Stimulated activated effector memory CD8-positive, alpha-beta T cell treated with anti-CD3 and anti-CD28 coated beads, Interleukin-12 subunit alpha, Interleukin-12 subunit beta, amount 100 ng/mL, for 72 hours (primary cell): ENCODE measurements around the gene PRKG1.
"Not testable (repeated sequence)": the region's sequence is repeated elsewhere in the genome, so short reads cannot be mapped to it uniquely, and the experiment has no call there.

ENCODE experiments used
- ATAC-seq: fragments of 150-1000 bp; cut with Tn5 transposase; 2 replicates; pipeline ENCODE4 v1.10.0; 2021
- DNase-seq, 2 donors: peaks; one replicate each; pipeline ENCODE4 v3.0.0; 2021 to 2022; ENCODE audit warnings: low spot score in 2 of 2
- H3K27ac Mint-ChIP-seq: one replicate; pipeline ENCODE4 v1.8.0; 2022; ENCODE audit warnings: mild to moderate bottlenecking, mixed read lengths
- H3K36me3 Mint-ChIP-seq: one replicate; pipeline ENCODE4 v1.8.0; 2022; ENCODE audit warnings: mild to moderate bottlenecking, mixed read lengths
- H3K4me1 Mint-ChIP-seq: one replicate; pipeline ENCODE4 v1.8.0; 2022; ENCODE audit warnings: mixed read lengths
- H3K4me3 Mint-ChIP-seq: one replicate; pipeline ENCODE4 v1.8.0; 2022; ENCODE audit warnings: mild to moderate bottlenecking, mixed read lengths
- H3K9me3 Mint-ChIP-seq: one replicate; pipeline ENCODE4 v1.8.0; 2022; ENCODE audit warnings: mixed read lengths

PRKG1 gene

DNA sequence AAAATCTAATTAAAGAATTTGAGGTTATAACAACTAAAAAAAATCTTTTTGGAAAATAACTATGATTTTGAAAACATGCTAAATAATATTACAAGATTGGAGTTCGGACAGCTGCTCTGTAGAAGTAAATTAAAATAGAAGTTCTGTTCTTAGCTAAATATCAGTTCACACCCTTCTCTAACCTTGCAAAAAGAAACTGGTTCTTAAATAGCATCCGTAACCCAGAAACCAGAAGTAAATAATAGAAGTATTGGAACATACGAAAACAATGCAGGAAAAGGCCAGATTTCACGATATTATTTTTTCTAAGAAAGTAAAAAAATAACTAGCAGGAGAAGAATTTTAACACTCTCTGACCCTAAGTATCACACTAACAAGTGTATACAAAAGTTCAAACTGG is 164.7 kb downstream of the PRKG1 start:
- Mint-ChIP-seq H3K36me3 (no peaks in the 10 kb centered on the region), H3K4me1 (no peaks in the 10 kb centered on the region), H3K9me3 (no peaks in the 10 kb centered on the region), H3K4me3 (no peak overlapping the region), H3K27ac (no peak overlapping the region)
- DNase-seq (no peak), ATAC-seq (no peak)

- Mint-ChIP-seq H3K36me3 (no peaks in the 10 kb centered on the region), H3K27ac (no peak overlapping the region), H3K4me3 (no peak overlapping the region), H3K9me3 (no peaks in the 10 kb centered on the region), H3K4me1 (no peaks in the 10 kb centered on the region)
- ATAC-seq (no peak), DNase-seq (no peak)
Measured at GRCh38 chr10:51241461-51241860, 167.2 kb downstream of the PRKG1 start.

GRCh38 chr10:51242393-51242792 is 168.1 kb downstream of the PRKG1 start:
- Mint-ChIP-seq H3K9me3 (no peaks in the 10 kb centered on the region), H3K4me1 (no peaks in the 10 kb centered on the region), H3K4me3 (no peak overlapping the region), H3K27ac (no peak overlapping the region), H3K36me3 (no peaks in the 10 kb centered on the region)
- DNase-seq, result no peak
- no peak for ATAC-seq

GRCh38 chr10:51244309-51244708 is 170.0 kb downstream of the PRKG1 start:
- no peak overlapping the region for H3K27ac Mint-ChIP-seq
- no peaks in the 10 kb centered on the region for H3K9me3 Mint-ChIP-seq
- DNase-seq, result no peak
- no peak for ATAC-seq
- no peaks in the 10 kb centered on the region for H3K36me3 Mint-ChIP-seq
- H3K4me1 Mint-ChIP-seq, result no peaks in the 10 kb centered on the region
- H3K4me3 Mint-ChIP-seq, result no peak overlapping the region

- Mint-ChIP-seq H3K27ac (no peak overlapping the region), H3K4me1 (no peaks in the 10 kb centered on the region), H3K4me3 (no peak overlapping the region), H3K36me3 (no peaks in the 10 kb centered on the region), H3K9me3 (no peaks in the 10 kb centered on the region)
- no peak for ATAC-seq
- no peak for DNase-seq
Measured at GRCh38 chr10:51244748-51245490, 170.6 kb downstream of the PRKG1 start.

DNA sequence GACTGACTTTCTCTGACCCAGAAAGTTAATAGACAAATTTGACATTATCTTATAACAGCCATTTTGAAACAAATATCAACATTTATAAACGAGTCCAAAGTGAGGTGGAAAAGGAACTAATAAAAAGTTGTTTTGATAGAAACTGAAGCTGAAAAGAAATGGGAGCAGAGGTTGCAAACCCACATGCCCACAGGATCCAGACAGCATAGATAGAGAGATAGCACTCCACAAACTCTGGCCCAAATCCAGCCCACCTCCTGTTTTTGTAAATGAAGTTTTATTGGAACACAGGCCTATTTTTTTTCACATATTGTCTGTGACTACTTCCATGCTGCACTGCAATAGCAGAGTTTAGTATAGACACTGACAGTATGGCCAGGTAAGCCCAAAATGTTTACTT is 171.9 kb downstream of the PRKG1 start:
- no peaks in the 10 kb centered on the region for H3K4me1 Mint-ChIP-seq
- no peak for ATAC-seq
- no peak for DNase-seq
- no peaks in the 10 kb centered on the region for H3K9me3 Mint-ChIP-seq
- no peak overlapping the region for H3K27ac Mint-ChIP-seq
- no peaks in the 10 kb centered on the region for H3K36me3 Mint-ChIP-seq
- H3K4me3 Mint-ChIP-seq, result no peak overlapping the region

GRCh38 chr10:51250278-51250920 is 176.1 kb downstream of the PRKG1 start:
- Mint-ChIP-seq H3K9me3 (no peaks in the 10 kb centered on the region), H3K4me3 (no peak overlapping the region), H3K4me1 (no peaks in the 10 kb centered on the region), H3K27ac (no peak overlapping the region), H3K36me3 (no peaks in the 10 kb centered on the region)
- DNase-seq (no peak), ATAC-seq (no peak)

DNA sequence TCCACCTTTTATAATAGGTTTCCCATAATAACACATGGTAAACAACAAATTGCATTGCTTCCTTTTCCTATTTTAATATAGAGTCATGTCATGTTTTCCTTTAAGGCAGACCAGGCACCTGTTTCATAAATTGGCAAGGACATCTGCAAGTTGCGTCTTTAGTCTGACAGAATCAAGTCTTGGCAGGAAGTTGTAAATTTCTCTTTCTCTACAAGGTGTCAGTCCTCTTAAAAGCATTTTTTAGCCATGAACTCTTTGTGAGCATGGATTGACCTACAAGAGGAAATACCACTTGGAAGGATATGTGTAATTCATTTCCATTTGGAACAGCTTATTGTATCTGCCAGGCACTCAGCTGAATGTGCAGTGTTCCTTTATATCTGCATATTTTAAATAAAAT is 176.8 kb downstream of the PRKG1 start:
- no peak overlapping the region for H3K27ac Mint-ChIP-seq
- no peaks in the 10 kb centered on the region for H3K9me3 Mint-ChIP-seq
- no peaks in the 10 kb centered on the region for H3K36me3 Mint-ChIP-seq

GRCh38 chr10:51255381-51255780 is 181.1 kb downstream of the PRKG1 start:
- DNase-seq (no peak), ATAC-seq (no peak)
- Mint-ChIP-seq H3K27ac (no peak overlapping the region), H3K4me1 (no peaks in the 10 kb centered on the region), H3K9me3 (no peaks in the 10 kb centered on the region), H3K4me3 (no peak overlapping the region), H3K36me3 (no peaks in the 10 kb centered on the region)

More for the DNA sequence above, 176.8 kb downstream of the PRKG1 start:
- Mint-ChIP-seq H3K4me3 (no peak overlapping the region), H3K4me1 (no peaks in the 10 kb centered on the region)
- DNase-seq (no peak), ATAC-seq (no peak)

DNA sequence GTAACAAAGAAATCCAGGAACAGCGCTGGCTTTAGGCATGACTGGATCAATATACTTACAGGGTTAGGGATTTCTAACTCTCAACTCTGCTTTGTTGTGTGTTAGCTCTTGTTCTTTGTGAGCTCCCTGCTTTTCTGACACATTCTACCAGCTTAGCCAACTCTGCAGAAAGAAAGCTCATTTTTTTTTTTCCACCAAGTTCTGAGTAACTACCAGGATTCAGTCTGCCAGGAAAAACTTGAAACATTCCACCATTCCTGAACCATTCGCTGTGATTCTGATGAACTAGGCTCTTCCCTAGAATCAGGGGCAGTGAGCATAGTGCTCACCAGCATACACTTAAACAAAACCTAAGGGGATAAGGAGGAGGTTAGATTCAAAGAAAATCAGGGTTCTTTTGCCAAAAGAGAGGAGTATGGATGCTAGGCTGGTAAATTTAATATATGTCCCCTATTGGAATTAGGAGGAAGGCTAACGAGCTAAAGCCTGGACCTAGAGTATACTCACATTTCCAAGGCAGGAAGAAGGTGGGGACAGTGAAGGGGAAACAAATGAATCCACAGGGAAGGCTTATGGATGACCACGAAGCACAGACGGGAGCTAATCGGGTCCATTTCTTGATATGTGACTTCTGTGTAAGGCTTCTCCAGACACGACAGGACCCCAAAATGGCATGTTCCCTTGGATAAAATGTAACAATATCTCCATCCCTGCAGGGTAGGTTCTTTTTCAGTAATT is 183.4 kb downstream of the PRKG1 start:
- no peak overlapping the region for H3K4me3 Mint-ChIP-seq
- H3K9me3 Mint-ChIP-seq, result no peaks in the 10 kb centered on the region
- H3K27ac Mint-ChIP-seq, result no peak overlapping the region
- no peaks in the 10 kb centered on the region for H3K4me1 Mint-ChIP-seq
- no peak for ATAC-seq
- no peaks in the 10 kb centered on the region for H3K36me3 Mint-ChIP-seq
- DNase-seq, result no peak

DNA sequence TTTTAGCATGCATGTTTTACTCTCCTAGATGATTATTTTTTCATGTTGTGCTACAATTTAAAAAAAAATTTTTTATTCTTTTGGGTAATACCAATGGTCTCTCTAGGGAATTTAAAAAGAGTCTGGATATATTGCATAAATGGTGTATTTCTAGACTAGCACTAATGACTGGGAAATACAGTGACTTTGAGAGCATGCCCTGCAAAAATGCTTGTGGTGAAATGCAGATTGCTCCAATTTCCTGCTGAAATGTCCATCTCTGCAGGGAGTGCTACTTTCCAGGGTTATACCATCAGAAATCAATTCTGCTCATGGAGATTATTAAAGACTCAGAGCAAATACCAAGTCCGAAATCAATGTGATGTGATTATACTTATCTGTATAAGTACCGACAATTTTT is 186.1 kb downstream of the PRKG1 start:
- Mint-ChIP-seq H3K4me1 (no peaks in the 10 kb centered on the region), H3K36me3 (no peaks in the 10 kb centered on the region), H3K9me3 (no peaks in the 10 kb centered on the region), H3K27ac (no peak overlapping the region), H3K4me3 (no peak overlapping the region)
- no peak for ATAC-seq
- DNase-seq, result no peak

DNA sequence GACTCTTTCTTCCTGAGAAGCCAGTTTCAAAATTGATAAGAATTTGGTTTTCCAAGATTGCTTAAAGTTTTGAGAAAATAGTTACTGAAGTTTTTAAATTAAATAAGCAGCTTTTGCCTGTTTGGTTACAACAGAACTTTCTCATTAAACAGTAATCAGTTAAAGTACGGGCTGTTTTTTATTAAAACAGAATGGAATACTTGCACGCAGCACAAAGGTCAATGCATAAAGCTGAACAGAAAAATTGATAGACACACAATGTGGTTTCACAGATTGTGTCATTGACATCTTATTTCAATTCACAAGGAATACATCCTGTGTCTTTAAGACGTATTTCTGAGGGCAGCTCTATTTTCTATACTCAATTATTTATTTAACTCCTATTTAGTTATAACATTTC is 192.2 kb downstream of the PRKG1 start:
- no peaks in the 10 kb centered on the region for H3K36me3 Mint-ChIP-seq
- H3K9me3 Mint-ChIP-seq, result no peaks in the 10 kb centered on the region
- no peak overlapping the region for H3K27ac Mint-ChIP-seq
- ATAC-seq (no peak), DNase-seq (no peak)
- no peak overlapping the region for H3K4me3 Mint-ChIP-seq
- no peaks in the 10 kb centered on the region for H3K4me1 Mint-ChIP-seq

DNA sequence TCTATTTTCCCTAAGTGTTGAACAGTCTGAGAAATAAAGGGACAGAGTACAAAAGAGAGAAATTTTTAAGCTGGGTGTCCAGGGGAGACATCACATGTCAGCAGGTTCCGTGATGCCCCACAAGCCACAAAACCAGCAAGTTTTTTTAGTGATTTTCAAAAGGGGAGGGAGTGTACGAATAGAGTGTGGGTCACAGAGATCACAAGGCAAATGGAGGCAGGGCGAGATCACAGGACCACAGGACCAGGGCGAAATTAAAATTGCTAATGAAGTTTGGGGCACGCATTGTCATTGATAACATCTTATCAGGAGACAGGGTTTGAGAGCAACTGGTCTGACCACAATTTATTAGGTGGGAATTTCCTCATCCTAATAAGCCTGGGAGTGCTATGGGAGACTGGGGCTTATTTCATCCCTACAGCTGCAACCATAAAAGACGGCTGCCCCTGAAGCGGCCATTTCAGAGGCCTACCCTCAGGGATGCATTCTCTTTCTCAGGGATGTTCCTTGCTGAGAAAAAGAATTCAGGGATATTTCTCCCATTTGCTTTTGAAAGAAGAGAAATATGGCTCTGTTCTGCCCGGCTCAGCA is 193.8 kb downstream of the PRKG1 start:
- not testable (repeated sequence) for H3K27ac Mint-ChIP-seq, H3K36me3 Mint-ChIP-seq, ATAC-seq, H3K4me3 Mint-ChIP-seq, DNase-seq, H3K9me3 Mint-ChIP-seq, H3K4me1 Mint-ChIP-seq

- Mint-ChIP-seq H3K36me3 (no peaks in the 10 kb centered on the region), H3K4me1 (no peaks in the 10 kb centered on the region), H3K9me3 (peaks cover 2% of the 10 kb centered on the region), H3K4me3 (no peak overlapping the region), H3K27ac (no peak overlapping the region)
- no peak for ATAC-seq
- no peak for DNase-seq
Measured at GRCh38 chr10:51269821-51270220, 195.5 kb downstream of the PRKG1 start.

DNA sequence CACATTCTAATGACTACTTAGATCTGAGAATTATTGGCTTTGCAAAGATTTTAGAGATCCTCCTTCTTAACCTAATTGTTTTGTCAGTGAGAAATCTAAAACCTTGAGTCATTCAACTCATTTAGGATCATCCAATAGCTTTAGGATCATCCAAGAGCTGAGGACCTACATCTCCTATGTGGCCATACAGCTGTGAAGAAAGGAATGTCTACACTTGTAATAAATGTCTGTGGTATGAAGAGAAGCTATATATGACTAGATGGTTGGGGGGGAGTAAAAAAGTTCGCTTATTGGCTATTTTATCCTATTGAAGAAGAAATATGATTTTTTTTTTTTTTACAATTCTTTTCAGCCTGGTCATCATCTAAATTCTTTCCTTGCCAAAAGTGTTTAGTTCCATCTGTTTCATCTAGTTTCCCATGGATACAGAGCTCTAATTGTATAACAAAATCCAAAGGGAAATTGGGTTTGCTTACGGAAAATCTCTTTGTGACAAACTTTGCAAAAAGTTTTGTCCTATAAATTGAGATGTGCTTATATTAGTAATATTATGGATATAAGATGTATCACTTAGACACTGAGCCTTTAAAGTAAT is 196.7 kb downstream of the PRKG1 start:
- ATAC-seq, result no peak
- Mint-ChIP-seq H3K27ac (no peak overlapping the region), H3K9me3 (peaks cover 4% of the 10 kb centered on the region), H3K4me3 (no peak overlapping the region), H3K4me1 (no peaks in the 10 kb centered on the region), H3K36me3 (no peaks in the 10 kb centered on the region)
- DNase-seq, result no peak
